Brain microvascular endothelial cell (primary cell): Measurements from ENCODE around the gene ARHGEF9.
"Not testable (repeated sequence)": the region's sequence is repeated elsewhere in the genome, so short reads cannot be mapped to it uniquely, and the experiment has no call there.

Source experiments
- DNase-seq: peaks from one replicate; pipeline ENCODE4 v3.0.0-alpha.2; 2020
- H3K27ac ChIP-seq: fragments of 250-450 bp; sonication (Bioruptor Pico); 2 replicates; pipeline ENCODE4 v1.5.1; 2020; ENCODE audit warnings: mild to moderate bottlenecking, moderate library complexity
- H3K27me3 ChIP-seq: fragments of 250-450 bp; sonication (Bioruptor Pico); replicated peaks from 2 replicates; pipeline ENCODE4 v1.5.1; 2020; ENCODE audit warnings: mild to moderate bottlenecking
- H3K36me3 ChIP-seq: fragments of 250-450 bp; sonication (Bioruptor Pico); replicated peaks from 2 replicates; pipeline ENCODE4 v1.5.1; 2020; ENCODE audit warnings: mild to moderate bottlenecking
- H3K4me3 ChIP-seq: 2 replicates; pipeline ENCODE4 v1.5.1; 2011; ENCODE audit warnings: low read depth, mild to moderate bottlenecking, control low read depth, low read length, moderate library complexity
- CTCF ChIP-seq: IDR thresholded peaks from 2 replicates; pipeline ENCODE4 v1.5.1; 2011; ENCODE audit warnings: low read depth, mild to moderate bottlenecking, moderate library complexity, low read length, control low read depth, inconsistent platforms; ENCODE audit errors: missing control alignments
- in situ Hi-C: cut with HindIII; loops from 2 replicates; pipeline ENCODE4 v1.10.0; 2017; ENCODE audit warnings: low sequenced_read_pairs, low pct_ligation_motif_present

ARHGEF9 gene

DNA sequence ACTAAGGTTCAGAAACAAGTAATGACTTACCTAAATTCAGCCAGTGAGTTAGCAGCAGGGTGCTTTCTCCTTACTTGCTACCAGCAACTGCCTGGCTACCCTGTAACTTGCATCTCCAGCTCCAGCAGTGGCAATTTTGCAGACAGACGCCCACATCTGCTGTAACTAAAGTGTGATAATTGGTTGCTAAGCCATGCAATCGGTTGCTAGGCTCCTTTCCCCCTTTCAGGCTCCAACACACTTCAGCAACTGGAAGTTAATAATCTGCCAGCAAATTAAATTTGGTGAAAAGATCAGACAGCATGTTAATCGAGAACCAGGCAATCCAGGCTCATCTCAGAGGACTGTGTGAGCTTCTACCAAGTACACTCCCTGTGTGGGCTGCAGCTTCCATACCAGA is 24.2 kb upstream of the ARHGEF9 start:
- no peak overlapping the region for H3K4me3 ChIP-seq
- no peak overlapping the region for H3K27ac ChIP-seq
- in situ Hi-C loops = no loop called here
- no peaks in the 10 kb centered on the region for H3K36me3 ChIP-seq
- no peak for DNase-seq
- no peak for TF ChIP-seq CTCF
- no peaks in the 10 kb centered on the region for H3K27me3 ChIP-seq

- H3K4me3 ChIP-seq, DNase-seq, H3K36me3 ChIP-seq, H3K27me3 ChIP-seq, in situ Hi-C loops, H3K27ac ChIP-seq: not testable (repeated sequence)
Measured at GRCh38 chrX:63795406-63795805, 10.4 kb upstream of the ARHGEF9 start.

DNA sequence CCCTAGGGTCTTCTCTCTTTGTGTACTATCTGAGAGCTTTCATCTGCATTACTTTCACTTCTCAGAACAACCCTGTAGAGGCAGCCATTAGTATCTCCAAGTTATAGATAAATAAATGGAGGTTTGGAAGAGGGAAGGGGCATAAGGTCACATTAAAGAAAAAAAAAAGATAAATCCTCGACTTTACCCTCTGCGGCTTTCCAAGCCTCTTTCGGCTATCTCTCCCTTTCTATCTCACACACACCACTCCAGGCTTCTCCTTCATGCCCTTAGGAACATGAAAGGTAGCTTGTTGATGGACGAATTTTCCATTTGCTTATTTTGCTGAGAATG is 660 bp upstream of the ARHGEF9 start:
- Histone ChIP-seq H3K36me3 (no peaks in the 10 kb centered on the region), H3K27ac (no peak overlapping the region), H3K27me3 (no peaks in the 10 kb centered on the region), H3K4me3 (peak overlapping the region; percentile 49)
- in situ Hi-C loops = no loop called here
- TF ChIP-seq CTCF = no peak
- no peak for DNase-seq

DNA sequence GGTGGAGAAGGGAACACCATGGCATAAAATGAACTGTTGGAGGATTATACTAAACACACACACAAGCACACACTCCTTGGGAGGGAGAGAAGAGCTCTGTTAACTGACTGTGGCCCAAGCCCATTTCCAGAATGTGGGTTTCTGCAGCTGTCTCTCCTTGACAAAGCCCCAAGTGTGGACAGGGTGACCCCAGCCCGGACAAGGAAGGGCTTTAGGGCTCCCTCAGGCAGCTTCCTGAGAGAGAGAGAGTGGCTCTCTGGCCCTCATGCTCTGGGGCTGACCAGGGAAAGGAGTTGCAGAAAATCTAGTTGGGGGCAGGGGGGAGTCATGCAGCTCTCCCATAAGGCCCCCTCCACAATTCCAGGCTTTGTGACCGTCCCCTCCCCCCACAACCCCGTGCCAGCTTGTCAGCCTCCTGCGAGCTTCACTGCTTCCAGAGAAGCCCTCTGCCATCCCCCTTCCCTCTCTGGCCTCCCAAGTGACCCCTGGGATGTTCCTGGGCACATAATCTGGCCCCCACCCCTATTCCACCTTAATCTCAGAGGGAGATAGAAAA is 590 bp downstream of the ARHGEF9 start:
- no peak overlapping the region for H3K27ac ChIP-seq
- TF ChIP-seq CTCF = no peak
- H3K4me3 ChIP-seq = peak overlapping the region; percentile 49
- DNase-seq = no peak
- in situ Hi-C loops = no loop called here
- no peaks in the 10 kb centered on the region for H3K36me3 ChIP-seq
- no peaks in the 10 kb centered on the region for H3K27me3 ChIP-seq

DNA sequence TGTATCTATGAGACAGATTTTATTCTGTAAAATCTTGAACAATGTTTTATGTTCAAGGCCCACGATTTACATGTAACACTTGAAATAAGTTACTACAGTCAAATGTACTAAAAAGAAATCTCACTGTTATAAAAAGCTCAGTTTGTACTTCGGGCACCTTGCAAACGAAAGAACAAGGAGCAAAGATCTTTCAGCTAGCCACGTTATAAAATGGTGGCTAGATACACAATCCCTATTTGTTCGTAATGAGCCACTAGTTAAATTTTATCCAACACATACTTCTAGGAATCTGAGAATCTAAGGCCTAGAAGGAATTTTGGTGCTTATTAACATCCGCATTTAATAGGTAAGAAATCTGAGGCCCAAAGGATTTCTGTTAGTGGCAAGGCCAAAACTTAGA is 2.5 kb downstream of the ARHGEF9 start:
- no peak overlapping the region for H3K27ac ChIP-seq
- no peak for DNase-seq
- H3K27me3 ChIP-seq = no peaks in the 10 kb centered on the region
- no peaks in the 10 kb centered on the region for H3K36me3 ChIP-seq
- no peak for TF ChIP-seq CTCF
- in situ Hi-C loops = no loop called here
- no peak overlapping the region for H3K4me3 ChIP-seq

DNA sequence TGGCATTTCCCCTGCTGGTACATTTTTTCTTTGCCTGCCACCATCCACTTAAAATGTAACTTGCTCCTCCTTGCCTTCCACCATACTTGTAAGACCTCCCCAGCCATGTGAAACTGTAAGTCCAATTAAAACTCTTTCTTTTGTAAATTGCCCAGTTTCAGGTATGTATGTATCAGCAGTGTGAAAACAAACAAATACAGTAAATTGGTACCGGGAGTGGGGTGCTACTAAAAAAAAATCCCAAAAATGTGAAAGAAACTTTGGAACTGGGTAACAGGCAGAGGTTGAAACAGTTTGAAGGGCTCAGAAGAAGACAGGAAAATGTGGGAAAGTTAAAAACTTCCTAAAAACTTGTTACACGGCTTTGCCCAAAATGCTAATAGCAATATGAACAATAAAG is 16.3 kb downstream of the ARHGEF9 start:
- in situ Hi-C loops = no loop called here

More for the DNA sequence above, 16.3 kb downstream of the ARHGEF9 start:
- Histone ChIP-seq H3K27ac (no peak overlapping the region), H3K36me3 (no peaks in the 10 kb centered on the region), H3K27me3 (no peaks in the 10 kb centered on the region), H3K4me3 (no peak overlapping the region)
- DNase-seq = no peak
- TF ChIP-seq CTCF = no peak
